OCI-LY7 (cell line): ENCODE data around the gene UAP1L1. TPM values are rescaled to one million over a fixed set of nuclear protein-coding genes. Genes with fewer than 3 reads are reported as not detected.
A peak's percentile ranks its signal among the peaks of the same experiment; 100 is the strongest.

Source experiments
- BruUV-seq: library from RNA; stranded (reverse); fragments of 400-500 nt; replicated peaks from 2 replicates; lab custom pipeline; 2021; lab: Mats Ljungman, UMichigan
- CTCF ChIA-PET: fragments of 300-600 bp; sonication (Branson Sonifier 250); formaldehyde crosslinking; loops from one replicate; lab custom pipeline; 2022; ENCODE audit warnings: antibody characterized with exemption; ENCODE audit not compliant: unreplicated experiment; lab: Charles Lee
- POLR2A ChIA-PET: fragments of 300-600 bp; sonication (Branson Sonifier 250); formaldehyde crosslinking; loops from one replicate; lab custom pipeline; 2022; ENCODE audit warnings: antibody characterized with exemption; lab: Charles Lee
- DNase-seq: peaks from one replicate; pipeline ENCODE4 v3.0.0-alpha.2; 2015; ENCODE audit warnings: low spot score
- H2AFZ ChIP-seq: fragments of 200-600 bp; sonication (generic), shearing (Covaris generic); 2 replicates; pipeline ENCODE4 v1.6.1; 2014; ENCODE audit warnings: mild to moderate bottlenecking, antibody characterized with exemption, low read length, moderate library complexity
- H3K27ac ChIP-seq: fragments of 200-600 bp; sonication (generic); 2 replicates; pipeline ENCODE4 v1.5.1; 2014; ENCODE audit warnings: mixed run types, low read depth, mild to moderate bottlenecking, moderate library complexity, low read length, inconsistent platforms; ENCODE audit not compliant: poor library complexity, severe bottlenecking
- H3K36me3 ChIP-seq: fragments of 200-600 bp; sonication (generic); 2 replicates; pipeline ENCODE4 v1.6.1; 2014; ENCODE audit warnings: mild to moderate bottlenecking, antibody characterized with exemption, low read length, moderate library complexity, mixed read lengths; ENCODE audit not compliant: insufficient read depth
- H3K4me1 ChIP-seq: fragments of 200-600 bp; sonication (generic); 2 replicates; pipeline ENCODE4 v1.5.1; 2014; ENCODE audit warnings: mild to moderate bottlenecking, low read length; ENCODE audit not compliant: insufficient read depth, poor library complexity, severe bottlenecking
- H3K4me2 ChIP-seq: fragments of 200-600 bp; sonication (generic); 2 replicates; pipeline ENCODE4 v1.6.1; 2014; ENCODE audit warnings: mild to moderate bottlenecking, low read length
- H3K4me3 ChIP-seq: fragments of 200-600 bp; sonication (generic); 2 replicates; pipeline ENCODE4 v1.5.1; 2014; ENCODE audit warnings: mild to moderate bottlenecking, low read depth, low read length; ENCODE audit not compliant: poor library complexity, severe bottlenecking
- H3K79me2 ChIP-seq: fragments of 200-600 bp; sonication (generic); 2 replicates; pipeline ENCODE4 v1.6.1; 2016; ENCODE audit warnings: low read depth, mild to moderate bottlenecking, low read length, moderate library complexity, mixed read lengths; ENCODE audit not compliant: insufficient read depth
- H3K9me2 ChIP-seq: fragments of 200-600 bp; sonication (generic); 2 replicates; pipeline ENCODE4 v1.6.1; 2016; ENCODE audit warnings: mild to moderate bottlenecking, low read length, mixed read lengths; ENCODE audit not compliant: insufficient read depth
- H3K9me3 ChIP-seq: fragments of 200-600 bp; sonication (generic); 2 replicates; pipeline ENCODE4 v1.6.1; 2014; ENCODE audit warnings: mild to moderate bottlenecking, mixed run types, low read length, mixed read lengths
- H4K20me1 ChIP-seq: fragments of 200-600 bp; sonication (generic); 2 replicates; pipeline ENCODE4 v1.6.1; 2014; ENCODE audit warnings: mild to moderate bottlenecking, antibody characterized with exemption, low read length, moderate library complexity, mixed read lengths; ENCODE audit not compliant: insufficient read depth
- EZH2phosphoT487 ChIP-seq: fragments of 200-600 bp; sonication (generic); IDR thresholded peaks from 2 replicates; pipeline ENCODE4 v1.6.1; 2018; ENCODE audit warnings: low read depth, borderline replicate concordance, mild to moderate bottlenecking, mixed run types, antibody characterized with exemption, low read length, moderate library complexity, mixed read lengths
- intact Hi-C: fragments of 100-400 bp; cut with micrococcal nuclease; formaldehyde crosslinking; loops from one replicate; pipeline ENCODE4 v1.10.0; 2022; ENCODE audit not compliant: unreplicated experiment
- total RNA-seq, 2 experiments: library from RNA; depleted of rRNA in 1 of 2; stranded (reverse); fragments of >200 nt in 1 of 2; shearing (Covaris generic) in 1 of 2; gene quantifications; 2 replicates each; pipeline ENCODE4 v1.2.3, GENCODE V29; 2014 to 2022
- TF ChIP-seq, protein P1 (sequence below): fragments of 200-600 bp; sonication (generic); conservative IDR thresholded peaks from 2 replicates; pipeline ENCODE4 v1.5.1; 2014; ENCODE audit warnings: mild to moderate bottlenecking, antibody characterized with exemption, low read length, moderate library complexity, mixed read lengths

The UAP1L1 gene
- total RNA-seq, 2 experiments from 2014 or later, result 5.7 to 16.7 TPM

DNA sequence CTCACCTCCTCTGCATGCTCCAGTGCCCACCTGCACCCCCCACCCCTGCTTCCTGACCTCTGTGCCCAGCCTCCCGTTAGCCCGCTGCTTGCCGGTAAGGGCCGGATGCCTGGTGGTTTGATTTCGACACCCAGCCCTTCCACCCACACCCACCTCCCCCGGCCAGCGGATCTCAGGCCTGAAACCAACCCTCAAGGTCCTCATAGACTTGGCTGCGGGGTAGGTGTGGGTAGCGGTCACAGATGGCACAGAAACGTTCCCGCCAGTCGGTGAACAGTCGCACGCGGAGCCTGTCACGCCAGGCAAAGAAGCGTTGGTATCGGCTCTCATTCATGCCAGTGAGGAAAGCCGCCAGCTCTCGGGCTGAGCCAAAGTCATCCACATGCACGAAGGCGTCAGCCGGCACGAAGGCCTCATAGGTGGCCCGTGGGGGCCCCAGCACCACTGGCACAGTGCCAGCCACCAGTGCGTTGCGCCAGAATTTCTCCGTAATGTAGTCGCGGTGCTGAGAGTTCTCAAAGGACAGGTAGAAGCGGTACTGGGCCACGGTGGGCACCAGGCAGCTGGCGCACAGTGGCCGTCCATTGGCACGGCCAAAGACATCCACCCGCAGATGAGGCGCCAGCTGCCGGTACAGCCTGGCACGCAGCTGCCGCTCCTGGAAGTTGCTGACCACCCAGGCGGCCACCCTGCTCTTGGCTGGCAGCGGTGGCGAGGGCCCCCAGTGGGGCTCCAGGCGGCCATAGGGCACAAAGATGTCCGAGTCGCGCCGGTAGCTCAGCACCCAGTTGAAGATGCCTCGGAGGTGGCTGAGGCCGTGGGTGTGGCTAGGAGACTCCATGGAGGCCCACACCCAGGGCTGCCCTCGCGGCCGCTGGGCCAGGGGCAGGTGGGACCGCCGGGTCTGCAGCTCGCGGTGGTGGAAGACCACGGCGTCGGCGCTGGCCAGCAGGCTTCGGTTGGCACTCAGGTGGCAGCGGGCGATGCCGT, 46.5 kb upstream of the UAP1L1 start:
- Histone ChIP-seq H3K4me2 (no peak overlapping the region), H4K20me1 (no peaks in the 10 kb centered on the region), H2AFZ (no peak overlapping the region), H3K27ac (no peak overlapping the region), H3K79me2 (no peaks in the 10 kb centered on the region), H3K4me3 (no peak overlapping the region), H3K4me1 (peaks cover 48% of the 10 kb centered on the region), H3K36me3 (no peaks in the 10 kb centered on the region), H3K9me2 (no peaks in the 10 kb centered on the region), H3K9me3 (no peaks in the 10 kb centered on the region)
- BruUV-seq, result no TSS peak
- ChIA-PET POLR2A (interaction anchor here (0.5 kb wide), 1 partner anchor 118 kb away, joined by 4 read pairs; no protein-coding TSS in a partner anchor), CTCF (interaction anchor here (1.0 to 2.2 kb wide), 2 partner anchors 16 to 99 kb away, joined by 5 to 6 read pairs; no protein-coding TSS in a partner anchor)
- peak; percentile 33 for DNase-seq
- TF ChIP-seq EZH2phosphoT487, result no peak
- TF ChIP-seq, protein P1, sequence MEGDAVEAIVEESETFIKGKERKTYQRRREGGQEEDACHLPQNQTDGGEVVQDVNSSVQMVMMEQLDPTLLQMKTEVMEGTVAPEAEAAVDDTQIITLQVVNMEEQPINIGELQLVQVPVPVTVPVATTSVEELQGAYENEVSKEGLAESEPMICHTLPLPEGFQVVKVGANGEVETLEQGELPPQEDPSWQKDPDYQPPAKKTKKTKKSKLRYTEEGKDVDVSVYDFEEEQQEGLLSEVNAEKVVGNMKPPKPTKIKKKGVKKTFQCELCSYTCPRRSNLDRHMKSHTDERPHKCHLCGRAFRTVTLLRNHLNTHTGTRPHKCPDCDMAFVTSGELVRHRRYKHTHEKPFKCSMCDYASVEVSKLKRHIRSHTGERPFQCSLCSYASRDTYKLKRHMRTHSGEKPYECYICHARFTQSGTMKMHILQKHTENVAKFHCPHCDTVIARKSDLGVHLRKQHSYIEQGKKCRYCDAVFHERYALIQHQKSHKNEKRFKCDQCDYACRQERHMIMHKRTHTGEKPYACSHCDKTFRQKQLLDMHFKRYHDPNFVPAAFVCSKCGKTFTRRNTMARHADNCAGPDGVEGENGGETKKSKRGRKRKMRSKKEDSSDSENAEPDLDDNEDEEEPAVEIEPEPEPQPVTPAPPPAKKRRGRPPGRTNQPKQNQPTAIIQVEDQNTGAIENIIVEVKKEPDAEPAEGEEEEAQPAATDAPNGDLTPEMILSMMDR, result no peak
- intact Hi-C loops, result no loop called here

DNA sequence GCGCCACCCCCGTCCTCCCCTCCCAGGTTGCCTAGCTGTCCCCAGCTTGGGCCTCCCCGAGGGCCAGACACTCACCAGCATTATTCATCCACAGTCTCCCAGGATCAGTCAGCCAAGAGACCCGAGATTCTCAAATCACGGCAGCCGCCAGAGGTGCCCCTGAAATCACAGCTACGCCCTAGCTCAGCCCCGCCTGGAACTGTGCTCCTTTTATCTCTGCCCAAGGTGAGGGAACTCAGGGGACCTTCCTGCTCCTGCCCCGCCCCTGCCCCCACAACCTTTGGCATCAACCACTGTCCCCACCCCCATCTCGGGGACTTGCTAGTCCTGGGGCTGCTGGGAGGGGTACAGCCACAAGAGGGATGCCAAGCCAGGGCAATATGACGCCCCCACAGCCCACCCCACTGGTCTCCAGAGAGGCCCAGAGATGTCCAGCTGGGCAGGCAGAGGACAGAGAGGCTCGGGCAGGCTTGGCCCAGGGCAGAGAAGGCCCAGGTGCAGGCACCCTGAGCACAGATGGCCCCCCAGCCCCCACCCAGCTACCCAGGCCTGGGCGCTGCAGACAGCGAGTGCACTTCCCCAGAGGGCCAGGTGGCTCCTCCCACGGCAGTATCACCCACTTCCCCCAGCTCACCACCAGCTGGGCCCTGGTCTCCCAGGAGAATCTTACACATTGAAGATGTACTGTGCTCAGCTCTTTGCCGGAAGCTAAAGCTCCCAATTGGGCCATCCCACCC, 45.2 kb upstream of the UAP1L1 start, which contains the start of gene FUT7:
Gene FUT7 (minus strand): TSS at position 185 of the 737 bp plus-strand sequence. CDS start 97 bp downstream, at position 88.
- H3K4me3 ChIP-seq, result no peak within 1 kb of the TSS
- intact Hi-C loops, result no loop called here
- no peak for TF ChIP-seq EZH2phosphoT487
- TF ChIP-seq, protein P1, result no peak
- H3K4me1 ChIP-seq, result peaks cover 42% of the 10 kb centered on the region
- no peaks in the 10 kb centered on the region for H3K36me3 ChIP-seq
- H3K4me2 ChIP-seq, result no peak within 1 kb of the TSS; the same call in 1 of the 2 replicates
- no peaks in the 10 kb centered on the region for H3K9me2 ChIP-seq
- CTCF ChIA-PET, result no interaction called here
- H2AFZ ChIP-seq, result no peak within 1 kb of the TSS
- H3K9me3 ChIP-seq, result no peaks in the 10 kb centered on the region
- no peak within 1 kb of the TSS for H3K27ac ChIP-seq
- BruUV-seq, result no TSS peak
- POLR2A ChIA-PET, result interaction anchor here (0.5 kb wide), 1 partner anchor 92 kb away, joined by 3 read pairs; no protein-coding TSS in a partner anchor
- DNase-seq, result peak; percentile 51
- H4K20me1 ChIP-seq, result no peaks in the 10 kb centered on the region
- H3K79me2 ChIP-seq, result no peaks in the 10 kb centered on the region
